ENCODE measurements around the gene FMN2. TPM values are rescaled to one million over a fixed set of nuclear protein-coding genes. Genes with fewer than 3 reads are reported as not detected.

The FMN2 gene
- total RNA-seq, 1 donor from 2014 or later = not detected

DNA sequence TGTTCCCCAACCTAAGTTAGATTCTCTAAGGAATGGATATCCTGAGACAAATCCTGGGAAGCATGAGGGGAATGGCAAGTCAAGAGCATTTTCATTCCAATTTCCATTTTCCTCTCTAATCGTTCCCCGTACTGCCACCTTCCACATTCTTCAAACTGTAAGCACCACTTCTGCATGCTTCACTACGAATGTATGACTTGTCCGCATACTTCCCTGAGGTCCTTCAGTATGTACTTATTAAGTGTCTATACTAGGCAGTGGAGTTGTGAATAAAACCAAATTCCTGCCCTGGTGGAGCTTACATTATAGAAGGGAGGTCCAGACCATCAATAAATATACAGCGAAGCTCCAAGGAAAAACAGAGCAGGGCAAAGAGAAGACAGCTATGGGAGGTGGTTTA lies 365.5 kb downstream of the FMN2 start:
- no peaks in the 10 kb centered on the region for H3K9me3 ChIP-seq (replicated peaks)
- H3K27ac ChIP-seq (replicated peaks) = no peak overlapping the region
- H3K4me3 ChIP-seq = no peak overlapping the region
- intact Hi-C loops (cut with micrococcal nuclease) = no loop called here
- H3K4me1 ChIP-seq = no peaks in the 10 kb centered on the region
- no peaks in the 10 kb centered on the region for H3K27me3 ChIP-seq (ENCODE audit: low read depth)
- no peaks in the 10 kb centered on the region for H3K36me3 ChIP-seq
- TF ChIP-seq, protein P1, sequence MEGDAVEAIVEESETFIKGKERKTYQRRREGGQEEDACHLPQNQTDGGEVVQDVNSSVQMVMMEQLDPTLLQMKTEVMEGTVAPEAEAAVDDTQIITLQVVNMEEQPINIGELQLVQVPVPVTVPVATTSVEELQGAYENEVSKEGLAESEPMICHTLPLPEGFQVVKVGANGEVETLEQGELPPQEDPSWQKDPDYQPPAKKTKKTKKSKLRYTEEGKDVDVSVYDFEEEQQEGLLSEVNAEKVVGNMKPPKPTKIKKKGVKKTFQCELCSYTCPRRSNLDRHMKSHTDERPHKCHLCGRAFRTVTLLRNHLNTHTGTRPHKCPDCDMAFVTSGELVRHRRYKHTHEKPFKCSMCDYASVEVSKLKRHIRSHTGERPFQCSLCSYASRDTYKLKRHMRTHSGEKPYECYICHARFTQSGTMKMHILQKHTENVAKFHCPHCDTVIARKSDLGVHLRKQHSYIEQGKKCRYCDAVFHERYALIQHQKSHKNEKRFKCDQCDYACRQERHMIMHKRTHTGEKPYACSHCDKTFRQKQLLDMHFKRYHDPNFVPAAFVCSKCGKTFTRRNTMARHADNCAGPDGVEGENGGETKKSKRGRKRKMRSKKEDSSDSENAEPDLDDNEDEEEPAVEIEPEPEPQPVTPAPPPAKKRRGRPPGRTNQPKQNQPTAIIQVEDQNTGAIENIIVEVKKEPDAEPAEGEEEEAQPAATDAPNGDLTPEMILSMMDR (IDR thresholded peaks at IDR 0.05; ENCODE audit: borderline replicate concordance) = no peak
- no peak for DNase-seq

DNA sequence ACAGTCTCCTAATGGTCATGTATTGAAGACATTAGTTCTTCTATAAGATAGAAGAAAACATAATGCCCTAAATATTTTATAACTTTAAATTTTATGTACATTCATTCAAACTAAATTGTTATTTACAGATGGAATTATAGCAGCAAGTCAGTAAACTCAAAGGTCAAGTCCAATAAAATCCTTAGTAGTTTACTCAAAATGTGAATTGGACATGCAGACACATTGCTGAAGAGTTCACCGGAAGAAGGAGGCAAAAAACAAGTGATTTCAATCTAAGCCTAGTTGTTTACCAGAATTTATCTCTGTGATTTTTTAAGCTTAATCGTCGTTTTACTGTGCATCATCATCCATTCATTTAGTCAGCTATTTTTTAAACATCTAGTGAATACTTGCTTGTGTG lies 370.6 kb downstream of the FMN2 start:
- H3K36me3 ChIP-seq = no peaks in the 10 kb centered on the region
- no peak overlapping the region for H3K27ac ChIP-seq (replicated peaks)
- no peak for DNase-seq
- peaks cover 12% of the 10 kb centered on the region for H3K27me3 ChIP-seq (ENCODE audit: low read depth)
- H3K4me1 ChIP-seq = no peaks in the 10 kb centered on the region
- TF ChIP-seq, protein P1 (IDR thresholded peaks at IDR 0.05; ENCODE audit: borderline replicate concordance) = no peak
- intact Hi-C loops (cut with micrococcal nuclease) = no loop called here
- no peaks in the 10 kb centered on the region for H3K9me3 ChIP-seq (replicated peaks)
- H3K4me3 ChIP-seq = no peak overlapping the region

DNA sequence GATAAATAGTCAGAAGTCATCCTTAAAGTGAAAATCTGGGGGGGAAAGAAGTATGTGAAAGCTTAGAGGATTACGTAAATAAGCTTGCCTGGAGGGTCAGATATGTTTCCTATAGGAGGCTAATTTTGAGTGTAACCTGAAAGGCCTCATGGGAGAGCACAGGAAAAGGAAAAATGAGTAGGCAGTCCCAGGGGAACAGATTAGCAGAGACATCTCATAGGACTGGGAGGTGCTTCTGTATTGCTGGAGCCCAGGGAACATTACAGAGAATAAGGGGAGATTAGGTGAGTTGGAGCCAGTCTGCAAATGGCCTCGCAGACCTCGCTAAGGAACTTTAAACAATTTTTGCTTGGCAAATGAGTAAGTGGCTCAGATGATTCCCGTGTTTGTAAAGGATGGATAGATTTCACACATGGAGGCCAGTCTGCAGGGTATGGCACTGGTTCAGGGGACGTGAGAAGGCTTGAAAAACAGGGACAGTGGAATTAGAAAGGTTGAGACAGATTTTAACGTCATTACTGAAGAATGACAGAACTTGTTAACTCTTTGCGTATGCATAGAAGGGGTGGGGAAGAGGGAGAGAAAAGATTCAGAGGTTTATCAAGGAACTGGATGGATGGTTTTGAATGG lies 371.2 kb downstream of the FMN2 start:
- intact Hi-C loops (cut with micrococcal nuclease) = no loop called here
- H3K36me3 ChIP-seq = no peaks in the 10 kb centered on the region
- H3K27me3 ChIP-seq (ENCODE audit: low read depth) = peaks cover 12% of the 10 kb centered on the region
- no peaks in the 10 kb centered on the region for H3K4me1 ChIP-seq
- H3K27ac ChIP-seq (replicated peaks) = no peak overlapping the region
- H3K9me3 ChIP-seq (replicated peaks) = no peaks in the 10 kb centered on the region
- no peak overlapping the region for H3K4me3 ChIP-seq
- TF ChIP-seq, protein P1 (IDR thresholded peaks at IDR 0.05; ENCODE audit: borderline replicate concordance) = no peak
- DNase-seq = no peak

DNA sequence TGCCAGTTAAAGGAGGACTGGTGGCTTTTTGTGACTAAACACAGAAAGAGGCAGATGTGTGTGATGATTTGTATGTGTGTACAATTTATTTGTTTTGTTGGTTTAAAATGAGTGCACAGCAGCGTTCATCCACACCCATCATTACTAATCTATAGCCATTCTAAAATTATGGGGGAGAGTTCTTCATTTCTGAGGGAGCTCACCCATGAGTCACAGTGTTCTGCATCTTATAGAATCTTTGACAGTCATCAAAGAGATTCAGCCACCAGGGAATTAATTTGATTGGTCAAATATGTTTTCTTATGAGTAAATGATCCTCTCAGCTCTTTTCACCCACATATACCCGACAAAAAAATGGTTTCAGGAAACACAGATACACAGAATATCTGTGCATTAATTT lies 372.4 kb downstream of the FMN2 start:
- peaks cover 12% of the 10 kb centered on the region for H3K27me3 ChIP-seq (ENCODE audit: low read depth)
- no peaks in the 10 kb centered on the region for H3K36me3 ChIP-seq
- no peak for DNase-seq
- no peaks in the 10 kb centered on the region for H3K9me3 ChIP-seq (replicated peaks)
- no peak overlapping the region for H3K4me3 ChIP-seq
- no peaks in the 10 kb centered on the region for H3K4me1 ChIP-seq
- TF ChIP-seq, protein P1 (IDR thresholded peaks at IDR 0.05; ENCODE audit: borderline replicate concordance) = no peak
- no peak overlapping the region for H3K27ac ChIP-seq (replicated peaks)
- intact Hi-C loops (cut with micrococcal nuclease) = no loop called here

DNA sequence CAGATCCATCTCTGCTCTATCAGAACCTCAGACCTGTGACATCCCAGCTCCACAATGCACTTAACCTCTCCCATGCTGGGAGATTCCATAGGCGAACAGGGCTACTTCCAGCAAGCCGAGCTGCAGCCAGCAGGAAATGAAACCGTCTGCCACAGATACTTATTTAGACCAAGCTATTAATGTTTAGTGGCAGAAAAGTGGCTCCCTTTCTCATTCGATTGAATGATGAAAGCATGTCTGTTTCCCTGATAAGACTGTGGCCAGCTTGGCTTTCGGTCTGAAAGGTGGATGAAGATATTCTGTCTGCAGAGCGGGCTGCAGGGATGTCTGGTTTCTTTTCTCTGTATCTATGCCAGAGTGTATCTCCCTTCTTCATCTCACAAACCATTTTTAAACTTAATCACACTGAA lies 373.9 kb downstream of the FMN2 start:
- peaks cover 12% of the 10 kb centered on the region for H3K27me3 ChIP-seq (ENCODE audit: low read depth)
- no peaks in the 10 kb centered on the region for H3K9me3 ChIP-seq (replicated peaks)
- intact Hi-C loops (cut with micrococcal nuclease) = no loop called here
- H3K4me3 ChIP-seq = no peak overlapping the region
- TF ChIP-seq, protein P1 (IDR thresholded peaks at IDR 0.05; ENCODE audit: borderline replicate concordance) = no peak
- H3K4me1 ChIP-seq = no peaks in the 10 kb centered on the region
- no peak overlapping the region for H3K27ac ChIP-seq (replicated peaks)
- DNase-seq = no peak
- H3K36me3 ChIP-seq = no peaks in the 10 kb centered on the region
